Psoas muscle (tissue), 8 donors: ENCODE measurements around the gene FBN3. TPM values are rescaled to one million over a fixed set of nuclear protein-coding genes. Genes with fewer than 3 reads are reported as not detected.

Experiments used
- ATAC-seq, 4 donors: fragments of 200-7000 bp; cut with Tn5 transposase; one replicate each; pipeline ENCODE4 v1.9.1; 2020; ENCODE audit warnings: moderate library complexity in 3 of 4, mild to moderate bottlenecking in 2 of 4
- DNase-seq, 2 donors: peaks; one replicate each; pipeline ENCODE4 v3.0.0-alpha.2; 2020
- H3K27ac ChIP-seq: fragments of 200-600 bp; one replicate; pipeline ENCODE4 v1.8.0; 2022
- H3K27me3 ChIP-seq, 3 donors: fragments of 200-600 bp in 1 of 3; one replicate each; pipeline versions ENCODE4 v1.6.1 to v1.8.0; 2013 to 2022; ENCODE audit warnings: low read length in 2 of 3, mild to moderate bottlenecking in 2 of 3, moderate library complexity in 1 of 3; ENCODE audit not compliant: insufficient read depth in 3 of 3
- H3K36me3 ChIP-seq, 2 donors: fragments of 200-600 bp in 1 of 2; one replicate each; pipeline versions ENCODE4 v1.6.1 to v1.8.0; 2013 to 2022; ENCODE audit warnings: low read depth in 1 of 2, mild to moderate bottlenecking in 1 of 2, moderate library complexity in 1 of 2; ENCODE audit not compliant: insufficient read depth in 1 of 2
- H3K4me1 ChIP-seq: fragments of 200-600 bp; one replicate; pipeline ENCODE4 v1.8.0; 2022
- H3K4me3 ChIP-seq: fragments of 200-600 bp; one replicate; pipeline ENCODE4 v1.8.0; 2022; ENCODE audit warnings: mild to moderate bottlenecking
- H3K9me3 ChIP-seq: fragments of 200-600 bp; one replicate; pipeline ENCODE4 v1.8.0; 2022
- WGBS, 3 donors: extraction: QIAGEN DNeasy Blood & Tissue Kit; methylation state at CpG; one replicate each; pipeline versions ENCODE4 v1.1.6 to v1.1.7; 2013; 5-methylcytosine and 5-hydroxymethylcytosine counted together
- intact Hi-C, 2 donors: fragments of 100-400 bp; cut with DNase I; formaldehyde crosslinking; loops; one replicate each; pipeline versions ENCODE4 v1.11.0 to v1.14.2; 2022
- polyA plus RNA-seq, 3 donors: library from polyadenylated mRNA; stranded (reverse); fragments of 200-250 nt; gene quantifications; one replicate each; pipeline ENCODE4 v1.2.3, GENCODE V29; 2013
- total RNA-seq, 4 donors: library from RNA; stranded (reverse); fragmentation: NEBNext Ultra II Directional in 2 of 4; extraction: Animal tissue kit (Norgen Biotek cat#: 25700) in 2 of 4; gene quantifications; one replicate each; pipeline versions ENCODE4 v1.2.1 to v1.2.4, GENCODE V29; 2021 to 2023
- TF ChIP-seq, protein P1 (sequence below): fragments of 200-600 bp; IDR thresholded peaks from one replicate; pipeline ENCODE4 v1.8.0; 2022; ENCODE audit warnings: antibody characterized with exemption
- donor health status: healthy with polysubstance abuse.
- donor health status: DM: no; HTN: no; CAD: no; lungs with moderate emphysema.
- donor health status: Bipolar disorder and iron deficiency.
- donor health status: healthy.
- donor health status: DM: yes; HTN: yes; CAD: no.
- donor health status: DM: no; HTN: no; CAD: no.
- donor health status: DM: no; HTN: no; CAD: no.
- donor health status: DM: yes; HTN: yes; CAD: no.

Gene FBN3
- total and polyA plus RNA-seq, 7 donors = 0.01 to 0.51 (median 0.02) TPM; not detected in 2

DNA sequence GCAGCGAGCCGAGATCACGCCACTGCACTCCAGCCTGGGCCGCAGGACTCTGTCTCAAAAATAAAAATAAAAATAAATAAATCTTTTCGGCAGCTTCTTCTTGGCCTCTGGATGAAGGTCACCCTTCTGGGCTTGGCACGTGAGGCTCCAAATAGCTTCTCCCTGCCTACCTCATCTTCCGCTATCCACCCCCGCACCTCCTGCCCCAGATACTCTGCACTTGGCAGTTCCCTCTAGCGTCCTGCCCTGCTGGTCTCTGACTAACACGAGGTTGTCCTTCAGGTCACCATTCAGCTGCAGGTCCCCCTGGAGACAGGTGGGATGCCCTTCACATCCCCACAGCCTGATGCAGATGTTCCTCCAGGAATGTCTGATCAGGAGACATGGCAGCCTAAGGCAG is 105.4 kb downstream of the FBN3 start:
- intact Hi-C loops = no loop called here
- 76 to 82% (median 81%) methylated on average over 10 of the region's 10 CpGs for WGBS, 3 donors
- TF ChIP-seq, protein P1, sequence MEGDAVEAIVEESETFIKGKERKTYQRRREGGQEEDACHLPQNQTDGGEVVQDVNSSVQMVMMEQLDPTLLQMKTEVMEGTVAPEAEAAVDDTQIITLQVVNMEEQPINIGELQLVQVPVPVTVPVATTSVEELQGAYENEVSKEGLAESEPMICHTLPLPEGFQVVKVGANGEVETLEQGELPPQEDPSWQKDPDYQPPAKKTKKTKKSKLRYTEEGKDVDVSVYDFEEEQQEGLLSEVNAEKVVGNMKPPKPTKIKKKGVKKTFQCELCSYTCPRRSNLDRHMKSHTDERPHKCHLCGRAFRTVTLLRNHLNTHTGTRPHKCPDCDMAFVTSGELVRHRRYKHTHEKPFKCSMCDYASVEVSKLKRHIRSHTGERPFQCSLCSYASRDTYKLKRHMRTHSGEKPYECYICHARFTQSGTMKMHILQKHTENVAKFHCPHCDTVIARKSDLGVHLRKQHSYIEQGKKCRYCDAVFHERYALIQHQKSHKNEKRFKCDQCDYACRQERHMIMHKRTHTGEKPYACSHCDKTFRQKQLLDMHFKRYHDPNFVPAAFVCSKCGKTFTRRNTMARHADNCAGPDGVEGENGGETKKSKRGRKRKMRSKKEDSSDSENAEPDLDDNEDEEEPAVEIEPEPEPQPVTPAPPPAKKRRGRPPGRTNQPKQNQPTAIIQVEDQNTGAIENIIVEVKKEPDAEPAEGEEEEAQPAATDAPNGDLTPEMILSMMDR = no peak

DNA sequence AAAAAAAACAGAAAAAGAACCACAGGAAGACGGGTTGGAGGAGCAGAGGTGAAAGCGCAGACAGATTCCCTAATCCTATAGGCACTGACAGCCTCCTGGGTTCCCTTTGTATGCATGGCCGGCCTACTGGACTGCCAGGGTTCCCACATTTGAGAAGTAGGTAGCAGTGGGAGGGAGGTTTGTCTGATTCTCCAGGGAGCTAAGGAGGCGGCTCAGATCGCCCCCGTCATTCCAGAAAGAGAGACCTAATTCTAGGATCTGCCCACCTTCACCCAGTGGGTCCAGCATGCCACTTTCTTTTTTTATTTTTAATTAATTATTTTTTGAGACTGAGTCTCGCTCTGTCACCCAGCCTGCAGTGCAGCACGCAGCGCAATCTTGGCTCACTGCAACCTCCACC is 106.5 kb downstream of the FBN3 start:
- 92 to 93% (median 93%) methylated on average over 9 of the region's 9 CpGs for WGBS, 3 donors
- Histone ChIP-seq H3K4me3 (no peak overlapping the region), H3K27me3 (peaks cover 0 to 29% (median 0%) of the 10 kb centered on the region in 3 donors), H3K27ac (no peak overlapping the region), H3K9me3 (no peaks in the 10 kb centered on the region), H3K36me3 (no peaks in the 10 kb centered on the region), H3K4me1 (no peaks in the 10 kb centered on the region)
- TF ChIP-seq, protein P1 = no peak
- intact Hi-C loops = no loop called here
- DNase-seq (no peak), ATAC-seq (no peak)

More for the DNA sequence above, 105.4 kb downstream of the FBN3 start:
- DNase-seq (no peak), ATAC-seq (no peak)
- Histone ChIP-seq H3K27me3 (peaks cover 0 to 19% (median 0%) of the 10 kb centered on the region in 3 donors), H3K27ac (no peak overlapping the region), H3K9me3 (no peaks in the 10 kb centered on the region), H3K4me3 (no peak overlapping the region), H3K4me1 (no peaks in the 10 kb centered on the region), H3K36me3 (no peaks in the 10 kb centered on the region)

DNA sequence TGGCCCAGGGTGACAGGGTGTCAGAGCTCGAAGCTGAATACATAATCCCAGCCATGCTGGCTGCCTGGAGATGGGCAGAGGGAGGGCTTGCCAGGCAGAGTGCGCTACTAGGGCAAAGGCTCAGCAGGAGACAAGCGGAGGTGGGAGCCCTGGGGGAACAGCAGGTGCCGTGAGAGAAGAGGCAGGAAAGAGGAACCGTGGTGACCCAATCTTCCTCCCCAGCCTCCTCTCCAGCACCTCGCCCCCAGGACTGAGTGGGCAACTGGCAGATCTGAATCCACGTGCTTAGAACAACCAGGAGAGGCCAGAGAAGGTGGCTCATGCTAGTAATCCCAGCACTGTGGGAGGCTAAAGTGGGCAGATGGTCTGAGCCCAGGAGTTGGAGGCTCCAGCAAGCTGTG is 107.9 kb downstream of the FBN3 start:
- no peaks in the 10 kb centered on the region for H3K36me3 ChIP-seq
- H3K4me3 ChIP-seq = no peak overlapping the region
- TF ChIP-seq, protein P1 = no peak
- intact Hi-C loops = no loop called here
- DNase-seq = no peak
- peaks cover 0 to 33% (median 0%) of the 10 kb centered on the region in 3 donors for H3K27me3 ChIP-seq
- no peaks in the 10 kb centered on the region for H3K4me1 ChIP-seq
- 42 to 58% (median 54%) methylated on average over 7 of the region's 7 CpGs for WGBS, 3 donors
- H3K27ac ChIP-seq = no peak overlapping the region
- no peak for ATAC-seq
- H3K9me3 ChIP-seq = no peaks in the 10 kb centered on the region

DNA sequence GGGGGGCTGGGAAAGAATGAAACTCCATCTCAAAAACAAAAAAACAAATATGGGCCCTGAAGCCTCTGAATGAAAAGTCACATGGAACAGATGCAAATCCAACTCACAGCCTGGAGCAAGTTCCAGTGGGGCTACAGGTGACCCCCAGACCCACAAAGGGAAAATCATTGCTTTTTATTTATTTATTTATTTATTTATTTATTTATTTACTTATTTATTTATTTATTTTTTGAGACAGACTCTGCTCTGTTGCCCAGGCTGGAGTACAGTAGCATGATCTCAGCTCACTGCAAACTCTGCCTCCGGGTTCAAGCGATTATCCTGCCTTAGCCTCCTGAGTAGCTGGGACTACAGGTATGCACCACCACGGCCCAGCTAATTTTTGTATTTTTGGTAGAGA is 110.2 kb downstream of the FBN3 start:
- Histone ChIP-seq H3K4me3 (no peak overlapping the region), H3K4me1 (no peaks in the 10 kb centered on the region), H3K27me3 (peaks cover 0 to 37% (median 0%) of the 10 kb centered on the region in 3 donors), H3K9me3 (no peaks in the 10 kb centered on the region), H3K27ac (no peak overlapping the region), H3K36me3 (no peaks in the 10 kb centered on the region)
- no peak for ATAC-seq
- TF ChIP-seq, protein P1 = no peak
- intact Hi-C loops = no loop called here
- DNase-seq = no peak
- 96 to 98% (median 98%) methylated on average over 3 of the region's 3 CpGs for WGBS, 3 donors

DNA sequence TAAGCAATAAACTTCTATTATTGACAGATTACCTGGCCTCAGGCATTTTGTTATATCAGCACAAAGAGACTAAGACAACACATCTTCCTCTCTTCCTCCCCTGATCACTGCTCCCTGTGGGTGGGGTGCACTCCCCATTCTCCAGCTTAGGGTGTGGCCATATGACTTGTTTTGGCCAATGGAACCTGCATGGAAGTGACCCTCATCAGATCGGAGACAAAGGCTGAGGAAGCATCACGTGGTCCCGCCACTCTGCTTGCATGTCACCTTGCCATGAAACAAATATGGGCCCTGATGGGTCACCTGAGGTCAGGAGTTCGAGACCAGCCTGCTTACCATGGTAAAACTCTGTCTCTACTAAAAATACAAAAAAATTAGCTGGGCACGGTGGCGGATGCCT is 110.6 kb downstream of the FBN3 start:
- peaks cover 0 to 37% (median 0%) of the 10 kb centered on the region in 3 donors for H3K27me3 ChIP-seq
- no peak overlapping the region for H3K4me3 ChIP-seq
- intact Hi-C loops = no loop called here
- ATAC-seq = no peak
- H3K27ac ChIP-seq = no peak overlapping the region
- 71 to 75% (median 74%) methylated on average over 6 of the region's 6 CpGs for WGBS, 3 donors
- DNase-seq = no peak
- H3K9me3 ChIP-seq = no peaks in the 10 kb centered on the region
- TF ChIP-seq, protein P1 = no peak
- no peaks in the 10 kb centered on the region for H3K4me1 ChIP-seq
- H3K36me3 ChIP-seq = no peaks in the 10 kb centered on the region
